Cardiac fibroblast (primary cell): ENCODE data around the gene PXN.

ENCODE experiments used
- DNase-seq, 2 donors: peaks; one replicate each; pipeline versions ENCODE4 v3.0.0 to v3.0.0-alpha.2; 2010; ENCODE audit warnings: low read depth in 2 of 2
- H3K4me3 ChIP-seq, 2 donors: replicated peaks in 1 of 2; 1 replicate in 1 of 2; 2 replicates in 1 of 2; pipeline ENCODE4 v1.5.1; 2011; ENCODE audit warnings: low read depth in 2 of 2, low read length in 2 of 2, mild to moderate bottlenecking in 2 of 2, moderate library complexity in 1 of 2
- CTCF ChIP-seq: IDR thresholded peaks from one replicate; pipeline ENCODE4 v1.5.1; 2011; ENCODE audit warnings: low read depth, mild to moderate bottlenecking, low read length, inconsistent platforms

The PXN gene

GRCh38 chr12:120265473-120266179 lies at the start of gene PXN:
Gene PXN, minus strand, starts transcription at chr12:120265730. Its CDS starts 101 bp downstream, at chr12:120265629.
- peak; percentile 58 for TF ChIP-seq CTCF
- peak within 1 kb of the TSS; percentile 92 to 93 for H3K4me3 ChIP-seq
- peak; percentile 78 to 89 for DNase-seq

- no peak overlapping the region for H3K4me3 ChIP-seq
- peak in 1 of 2 donors; percentile 10 for DNase-seq
- TF ChIP-seq CTCF, result peak; percentile 28
Measured at GRCh38 chr12:120314220-120314619, 48.7 kb upstream of the PXN start.

GRCh38 chr12:120301962-120302815 lies 36.7 kb upstream of the PXN start, which contains the start of gene SIRT4:
Gene SIRT4, plus strand, starts transcription at chr12:120302321. Its CDS starts 1,241 bp downstream, at chr12:120303562.
- peak within 1 kb of the TSS; percentile 57 to 61 for H3K4me3 ChIP-seq
- peak; percentile 71 for TF ChIP-seq CTCF
- peak; percentile 94 to 97 for DNase-seq

GRCh38 chr12:120292661-120293531 lies 27.4 kb upstream of the PXN start, which contains the start of gene RNU4-1:
Gene RNU4-1, minus strand, starts transcription at chr12:120293237.
- DNase-seq, result peak; percentile 95 to 96
- H3K4me3 ChIP-seq, result peak within 1 kb of the TSS; percentile 58
- no peak for TF ChIP-seq CTCF

GRCh38 chr12:120292411-120292660 lies 26.8 kb upstream of the PXN start:
- peak overlapping the region; percentile 58 for H3K4me3 ChIP-seq
- no peak for DNase-seq
- no peak for TF ChIP-seq CTCF

- DNase-seq, result peak in 1 of 2 donors; percentile 13
- TF ChIP-seq CTCF, result no peak
- H3K4me3 ChIP-seq, result peak overlapping the region; percentile 11 to 32
Measured at GRCh38 chr12:120290609-120291305, 25.2 kb upstream of the PXN start.
